ENCODE results near the gene IMPG2.

IMPG2 gene

GRCh38 chr3:101273608-101274007 is 46.8 kb downstream of the IMPG2 start:
- DNase-seq (ENCODE audit: low read depth in 2 of 2) = no peak

GRCh38 chr3:101273156-101273555 is 47.2 kb downstream of the IMPG2 start:
- DNase-seq (ENCODE audit: low read depth in 2 of 2) = no peak

GRCh38 chr3:101271728-101272127 is 48.6 kb downstream of the IMPG2 start:
- DNase-seq (ENCODE audit: low read depth in 2 of 2) = no peak

DNA sequence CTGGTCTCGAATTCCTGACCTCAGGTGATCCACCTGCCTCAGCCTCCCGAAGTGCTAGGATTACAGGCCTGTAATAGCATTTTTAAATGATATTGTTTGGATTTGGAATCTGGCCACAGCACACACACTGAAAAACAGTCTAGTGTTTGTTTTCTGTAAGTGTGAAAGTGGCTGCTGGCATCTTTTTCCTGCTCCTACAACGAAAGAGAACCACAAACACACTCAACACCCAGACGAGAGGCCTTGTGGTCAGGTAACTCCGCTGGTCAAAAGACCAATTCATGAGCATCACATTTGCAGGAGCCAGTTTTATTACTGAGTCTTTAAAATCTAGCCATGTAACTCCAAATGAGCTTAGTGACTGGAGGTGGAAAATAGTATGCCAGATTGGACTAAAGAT is 50.2 kb downstream of the IMPG2 start:
- no peak for DNase-seq (ENCODE audit: low read depth in 2 of 2)

DNA sequence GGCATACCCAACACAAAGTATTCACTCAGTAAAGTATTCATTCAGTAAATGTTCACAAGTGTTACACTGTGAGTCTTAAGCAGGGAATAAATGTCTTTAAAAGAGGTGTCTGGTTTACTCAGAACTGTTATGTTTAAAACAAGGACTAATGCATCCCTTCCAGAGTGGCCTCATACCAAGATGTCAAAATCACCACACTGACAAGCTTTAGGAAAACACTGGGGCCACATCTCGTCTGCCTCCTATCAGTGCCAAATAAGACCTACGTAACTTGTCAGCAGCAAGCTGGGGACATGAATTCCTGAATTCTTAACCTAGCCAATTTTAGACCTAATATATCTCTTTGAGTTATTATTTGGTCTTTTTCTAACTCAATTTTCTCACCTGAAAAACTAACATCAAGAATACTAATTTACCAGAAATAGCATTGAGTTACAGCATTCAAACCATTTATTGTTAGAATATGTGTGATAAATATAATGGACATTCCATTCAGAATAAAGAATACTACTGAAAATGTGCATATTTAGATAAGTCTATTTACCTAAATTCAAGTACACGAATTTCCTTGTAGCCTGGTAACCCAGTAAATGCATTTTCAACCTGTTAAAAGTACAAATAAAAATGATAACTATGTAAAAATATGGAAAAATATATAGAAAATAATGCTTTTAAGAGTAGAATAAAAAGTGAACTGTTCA is 51.3 kb downstream of the IMPG2 start:
- no peak for DNase-seq (ENCODE audit: low read depth in 2 of 2)

DNA sequence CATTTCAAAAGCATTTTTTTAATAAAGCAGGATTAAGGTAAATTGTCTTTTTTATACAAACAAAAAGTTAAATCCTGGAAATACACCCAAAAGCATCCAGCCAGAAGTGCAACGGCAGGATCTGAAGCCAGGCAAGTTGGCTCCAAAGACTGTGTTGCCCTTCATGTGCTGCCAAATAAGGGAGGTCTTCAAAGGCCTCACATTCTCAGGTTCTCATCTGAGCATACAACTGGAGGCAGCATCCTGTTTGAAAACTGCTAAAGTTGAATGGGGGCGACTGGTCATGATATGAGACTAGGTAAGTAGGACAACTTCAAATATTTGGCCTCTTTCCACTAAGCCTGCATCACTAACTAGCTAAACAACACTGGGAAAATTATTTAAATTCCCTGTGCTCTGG is 52.2 kb downstream of the IMPG2 start:
- no peak for DNase-seq (ENCODE audit: low read depth in 2 of 2)

- no peak for DNase-seq (ENCODE audit: low read depth in 2 of 2)
Observed at GRCh38 chr3:101266566-101266965, 53.8 kb downstream of the IMPG2 start.

DNA sequence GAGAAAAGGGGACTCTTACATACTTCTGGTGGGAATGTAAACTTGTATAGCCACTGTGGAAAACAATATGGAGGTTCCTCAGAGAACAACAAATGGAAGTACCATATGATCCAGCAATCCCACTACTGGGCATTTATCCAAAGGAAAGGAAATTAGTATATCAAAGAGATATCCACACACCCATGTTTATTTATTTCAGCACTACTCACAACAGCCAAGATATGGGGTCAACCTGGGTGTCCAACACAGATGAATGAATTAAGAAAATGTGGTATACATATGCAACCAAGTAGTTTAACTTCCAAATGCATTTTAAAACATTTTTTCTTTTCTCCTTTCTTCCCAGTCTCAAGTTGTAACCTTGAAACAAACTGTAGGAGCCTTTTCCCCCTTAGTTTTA is 54.3 kb downstream of the IMPG2 start:
- no peak for DNase-seq (ENCODE audit: low read depth in 2 of 2)

- no peak for DNase-seq (ENCODE audit: low read depth in 2 of 2)
Observed at GRCh38 chr3:101262393-101263240, 57.8 kb downstream of the IMPG2 start.

GRCh38 chr3:101261506-101261905 is 58.9 kb downstream of the IMPG2 start:
- no peak for DNase-seq (ENCODE audit: low read depth in 2 of 2)

DNA sequence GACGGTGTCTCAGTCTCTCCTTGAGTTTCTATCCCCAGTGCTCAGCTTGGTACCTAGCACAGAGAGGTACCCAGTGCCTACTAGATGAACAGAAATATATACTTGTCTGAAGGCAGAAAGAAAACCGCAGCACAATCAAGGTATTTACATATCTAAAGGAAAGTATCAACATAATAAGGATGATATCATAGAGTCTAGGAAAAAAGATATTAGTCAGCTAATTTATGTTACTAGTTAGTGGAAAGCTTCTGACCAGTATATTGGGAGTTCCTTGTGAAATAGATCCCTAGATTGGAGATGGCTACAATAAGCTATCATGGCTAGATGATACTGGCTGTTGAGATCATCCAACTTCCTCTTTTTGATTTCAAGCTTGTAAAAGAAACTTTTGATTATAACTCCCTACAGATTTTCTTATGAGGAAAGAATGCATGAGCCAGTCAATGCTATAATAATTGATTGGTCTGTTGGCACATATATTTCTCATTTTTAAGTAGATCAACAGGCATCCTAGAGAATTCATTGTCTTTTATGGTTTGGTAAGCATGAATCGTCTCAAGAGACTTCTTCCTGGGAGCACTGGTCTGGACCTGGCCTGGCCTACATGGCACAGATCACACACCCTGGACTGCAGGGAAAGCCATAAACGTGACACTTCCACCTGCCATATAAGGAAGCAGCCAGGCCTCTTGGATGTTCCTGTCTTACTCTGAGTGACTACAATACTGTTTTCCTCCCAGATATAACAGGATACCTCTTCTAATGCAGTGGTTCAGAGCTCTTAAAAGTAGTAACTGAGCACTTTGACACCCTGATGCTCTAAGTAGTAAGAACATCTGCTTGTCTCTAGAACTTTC is 60.7 kb downstream of the IMPG2 start:
- no peak for DNase-seq (ENCODE audit: low read depth in 2 of 2)

DNA sequence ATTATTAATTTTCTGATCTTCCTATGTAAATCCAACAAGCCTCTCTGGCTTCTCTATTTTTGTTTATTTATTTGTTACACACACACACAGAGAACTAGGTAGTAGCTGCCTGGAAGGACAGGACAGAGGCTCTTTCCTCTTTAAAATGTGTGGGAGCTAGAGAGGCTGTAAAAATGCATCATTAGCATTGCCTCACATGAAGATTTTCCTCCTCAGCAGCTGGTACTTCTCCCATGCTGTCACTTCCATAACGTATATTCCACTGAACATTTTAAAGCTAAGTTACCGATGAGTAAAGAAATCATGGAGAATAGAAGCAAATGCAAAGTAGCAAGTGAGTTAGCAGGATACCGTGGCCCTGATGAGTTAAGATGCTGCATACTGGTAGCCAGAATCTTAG is 63.9 kb downstream of the IMPG2 start:
- DNase-seq (ENCODE audit: low read depth in 2 of 2) = no peak

DNA sequence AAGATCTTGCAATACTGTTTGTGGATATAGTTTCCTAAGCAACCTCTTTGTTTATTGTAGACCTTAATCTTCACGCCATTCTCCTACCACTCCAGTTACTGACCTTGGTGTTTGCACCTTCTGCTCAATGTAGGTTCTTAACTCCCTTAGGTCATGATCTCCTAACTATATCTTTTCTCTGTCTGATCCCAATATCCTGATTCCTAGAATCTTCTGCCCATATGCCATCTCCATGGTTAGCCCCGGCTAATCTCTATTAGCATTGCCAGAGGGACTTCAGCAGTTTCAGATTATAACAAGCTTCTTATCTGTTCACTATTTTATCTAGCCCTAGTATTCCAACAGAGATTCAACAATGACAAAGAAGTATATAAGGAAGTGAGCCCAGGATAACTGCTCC is 64.9 kb downstream of the IMPG2 start:
- no peak for DNase-seq (ENCODE audit: low read depth in 2 of 2)

DNA sequence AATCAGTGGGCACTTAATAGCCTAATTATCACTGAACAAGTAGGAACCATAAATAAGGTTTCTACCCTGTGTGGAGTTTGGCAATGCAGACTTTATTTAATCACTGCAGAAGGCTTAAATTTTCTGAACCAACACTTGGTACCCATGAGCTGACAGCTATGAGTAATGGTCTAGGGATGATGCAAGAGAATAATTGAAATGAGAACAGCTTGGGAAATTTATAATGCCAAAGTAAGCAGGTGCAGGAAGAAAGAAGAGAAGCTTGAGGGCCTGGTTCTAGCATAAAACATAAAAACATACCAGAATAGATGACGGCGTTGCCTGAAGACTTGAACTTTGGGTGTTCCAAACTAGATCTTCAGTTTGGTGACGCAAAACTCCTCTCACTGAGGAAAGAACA is 67.0 kb downstream of the IMPG2 start:
- no peak for DNase-seq (ENCODE audit: low read depth in 2 of 2)

GRCh38 chr3:101252945-101253344 is 67.4 kb downstream of the IMPG2 start:
- DNase-seq (ENCODE audit: low read depth in 2 of 2) = no peak

- DNase-seq (ENCODE audit: low read depth in 2 of 2) = no peak
Observed at GRCh38 chr3:101252307-101252706, 68.1 kb downstream of the IMPG2 start.

DNA sequence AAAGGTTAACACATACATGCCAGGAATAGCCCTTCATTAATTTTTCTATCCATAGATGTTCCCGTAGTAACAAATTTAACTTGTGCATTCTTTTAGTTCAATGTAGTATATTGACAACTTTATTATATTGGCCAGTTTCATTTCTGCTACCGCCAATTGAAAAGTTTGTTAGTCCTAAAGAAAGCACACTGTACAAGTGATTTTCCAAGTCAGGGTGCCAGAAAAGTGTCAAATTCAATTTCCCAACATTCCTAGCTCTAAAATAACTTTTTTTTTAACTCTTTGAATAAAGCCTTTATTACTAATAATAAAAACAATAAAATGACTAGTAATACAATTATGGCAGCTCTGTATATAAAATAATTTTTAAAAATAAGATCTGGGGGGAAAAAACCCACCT is 68.9 kb downstream of the IMPG2 start:
- no peak for DNase-seq (ENCODE audit: low read depth in 2 of 2)

DNA sequence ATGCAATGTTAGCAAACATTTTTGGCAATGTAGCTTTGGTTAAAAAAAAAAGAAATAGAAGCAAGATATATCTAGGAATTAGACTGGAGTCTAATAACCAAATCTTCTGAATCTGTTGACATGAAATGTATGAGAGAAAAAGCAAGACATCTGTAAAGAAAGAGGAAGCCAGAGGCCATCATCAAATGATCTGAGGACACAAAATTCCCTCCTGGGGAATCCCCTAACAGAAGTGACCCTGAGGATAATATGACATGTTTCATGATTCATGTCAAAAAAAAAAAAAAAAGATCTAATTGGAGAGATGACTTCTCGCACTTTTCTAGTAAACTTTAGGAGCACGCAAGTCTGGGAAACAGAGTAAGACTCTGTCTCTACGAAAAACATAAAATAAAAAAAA is 70.9 kb downstream of the IMPG2 start:
- no peak for DNase-seq (ENCODE audit: low read depth in 2 of 2)

- no peak for DNase-seq (ENCODE audit: low read depth in 2 of 2)
Observed at GRCh38 chr3:101248736-101249135, 71.6 kb downstream of the IMPG2 start.

- no peak for DNase-seq (ENCODE audit: low read depth in 2 of 2)
Observed at GRCh38 chr3:101244212-101244575, 76.2 kb downstream of the IMPG2 start.

DNA sequence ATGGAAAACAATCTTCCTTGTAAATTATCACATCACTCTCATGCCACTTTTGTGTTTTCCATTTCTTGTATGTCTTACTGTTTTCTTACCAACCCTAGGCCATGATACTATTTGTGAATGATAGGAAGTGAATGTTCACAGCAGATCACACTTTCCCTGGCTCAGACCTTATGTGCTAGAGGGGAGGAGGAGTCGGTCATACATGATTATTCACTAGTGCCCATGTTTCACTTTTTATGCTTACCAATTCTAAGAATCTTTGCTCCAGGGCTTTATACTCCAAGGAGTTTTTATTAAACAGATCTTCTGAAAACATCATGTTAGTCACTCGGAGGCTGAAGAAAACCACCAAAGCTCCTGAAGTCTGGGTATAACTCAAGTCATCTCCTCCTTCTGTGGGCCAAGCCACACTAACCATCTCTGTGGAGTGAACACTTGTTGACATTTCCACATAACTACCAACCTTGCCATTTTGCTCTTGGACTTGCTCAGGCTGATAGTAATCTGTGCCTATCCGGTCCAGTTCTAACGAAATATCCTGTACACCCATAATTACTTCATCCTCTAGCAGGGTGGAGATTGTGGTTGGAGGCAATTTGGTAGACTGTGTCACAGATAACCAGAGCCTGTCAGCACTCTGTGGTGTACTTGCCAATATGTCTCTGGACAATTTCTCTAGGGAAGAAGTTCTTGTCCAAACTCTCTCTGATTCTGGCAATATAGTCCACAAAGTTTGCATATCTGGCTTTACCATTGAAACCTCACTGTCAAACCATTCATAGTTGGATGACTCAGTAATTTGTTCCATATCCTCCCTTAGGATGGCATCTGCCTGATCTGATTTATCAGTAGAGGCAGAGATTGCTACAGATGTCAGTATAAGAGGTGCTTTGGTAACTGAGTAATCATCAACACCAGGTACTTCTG is 76.8 kb downstream of the IMPG2 start:
- DNase-seq (ENCODE audit: low read depth in 2 of 2) = no peak

Measured in stimulated activated CD4-positive, alpha-beta T cell treated with anti-CD3 and anti-CD28 coated beads, Interleukin-1b, Interleukin-23, amount 100 ng/mL, for 4 hours (primary cell).